Renal cortex interstitium (tissue), 11 donors: Measurements from ENCODE around the gene CCDC158. TPM values are rescaled to one million over a fixed set of nuclear protein-coding genes. Genes with fewer than 3 reads are reported as not detected.

Experiments
- DNase-seq, 11 donors: peaks; one replicate each; pipeline ENCODE4 v3.0.0-alpha.2; 2013; ENCODE audit warnings: low read depth in 9 of 11, low spot score in 4 of 11; ENCODE audit errors: extremely low read depth in 1 of 11
- polyA plus RNA-seq, 3 donors: library from polyadenylated mRNA; unstranded; fragments of 120-200 nt; gene quantifications; one replicate each; pipeline ENCODE4 v1.2.1, GENCODE V29; 2013; ENCODE audit not compliant: insufficient read length in 3 of 3

CCDC158 gene
- polyA plus RNA-seq, 3 donors: 0.49 to 1.4 (median 0.64) TPM

GRCh38 chr4:76334885-76335284, 86.1 kb downstream of the CCDC158 start:
- no peak for DNase-seq

GRCh38 chr4:76326515-76326914, 94.4 kb downstream of the CCDC158 start:
- DNase-seq: no peak

GRCh38 chr4:76325072-76325471, 95.9 kb downstream of the CCDC158 start:
- no peak for DNase-seq

GRCh38 chr4:76322236-76322635, 98.7 kb downstream of the CCDC158 start:
- DNase-seq: no peak

- no peak for DNase-seq
Observed at GRCh38 chr4:76316131-76316530, 104.8 kb downstream of the CCDC158 start.

GRCh38 chr4:76315267-76315918, 105.5 kb downstream of the CCDC158 start:
- DNase-seq: no peak

GRCh38 chr4:76313547-76313946, 107.4 kb downstream of the CCDC158 start:
- DNase-seq: no peak

GRCh38 chr4:76312457-76312856, 108.5 kb downstream of the CCDC158 start:
- no peak for DNase-seq

GRCh38 chr4:76311896-76312331, 109.0 kb downstream of the CCDC158 start:
- DNase-seq: no peak

GRCh38 chr4:76310683-76311082, 110.3 kb downstream of the CCDC158 start:
- no peak for DNase-seq

- DNase-seq: no peak
Observed at GRCh38 chr4:76309939-76310550, 110.9 kb downstream of the CCDC158 start.

GRCh38 chr4:76308548-76308947, 112.4 kb downstream of the CCDC158 start:
- DNase-seq: no peak

- no peak for DNase-seq
Observed at GRCh38 chr4:76307660-76308014, 113.3 kb downstream of the CCDC158 start.

GRCh38 chr4:76306882-76307659, 113.9 kb downstream of the CCDC158 start:
- peak in 5 of 11 donors; percentile 12 to 35 (median 22) for DNase-seq

GRCh38 chr4:76305971-76306881, 114.7 kb downstream of the CCDC158 start, which contains the start of gene STBD1:
Gene STBD1, plus strand, starts transcription at chr4:76306733. Its CDS starts 37 bp downstream, at chr4:76306770.
- peak in 9 of 11 donors; percentile 25 to 60 (median 50) for DNase-seq

GRCh38 chr4:76305033-76305687, 115.8 kb downstream of the CCDC158 start:
- no peak for DNase-seq

- no peak for DNase-seq
Observed at GRCh38 chr4:76302826-76303438, 118.0 kb downstream of the CCDC158 start.

- no peak for DNase-seq
Observed at GRCh38 chr4:76301775-76302162, 119.2 kb downstream of the CCDC158 start.
